ENCODE measurements around the gene ZNF490. TPM values are rescaled to one million over a fixed set of nuclear protein-coding genes. Genes with fewer than 3 reads are reported as not detected.

Gene ZNF490
- total and polyA plus RNA-seq, 2 donors (not counting 1 experiment from before 2014, with no cell fraction given): 5.7 to 21.2 TPM

GRCh38 chr19:12551060-12551832 lies 59.4 kb downstream of the ZNF490 start, which contains the start of gene ZNF564:
Gene ZNF564, minus strand, starts transcription at chr19:12551482. Its CDS starts 150 bp downstream, at chr19:12551332.
- Histone ChIP-seq H3K27ac (ENCODE audit: low read length in 2 of 2) (peak within 1 kb of the TSS; percentile 70 to 87), H3K4me3 (ENCODE audit: control extremely low read depth in 1 of 5, extremely low read depth in 1 of 5, insufficient read depth in 1 of 5, low read depth in 2 of 5, low read length in 4 of 5) (peak within 1 kb of the TSS; percentile 81 to 95 (median 86)), H3K9ac (ENCODE audit: low read length) (peak within 1 kb of the TSS; percentile 83), H3K79me2 (ENCODE audit: control insufficient read depth, insufficient read depth, low read length) (peaks cover 58% of the 10 kb centered on the region), H4K20me1 (ENCODE audit: control insufficient read depth, insufficient read depth, low read length, poor library complexity, severe bottlenecking) (peaks cover 11% of the 10 kb centered on the region), H3K9me3 (ENCODE audit: control extremely low read depth in 1 of 3, control insufficient read depth in 2 of 3, insufficient read depth in 1 of 3, low read length in 2 of 3) (no peaks in the 10 kb centered on the region), H3K27me3 (replicated peaks in 1 of 4; ENCODE audit: control extremely low read depth in 1 of 4, control insufficient read depth in 3 of 4, insufficient read depth in 4 of 4, low read length in 3 of 4) (no peaks in the 10 kb centered on the region), H3K4me2 (replicated peaks; ENCODE audit: low read depth, low read length, poor library complexity, severe bottlenecking) (peak within 1 kb of the TSS; percentile 86), H3K36me3 (replicated peaks in 1 of 2; ENCODE audit: control extremely low read depth in 1 of 2, control insufficient read depth in 1 of 2, extremely low read depth in 1 of 2, insufficient read depth in 2 of 2, low read length in 1 of 2) (peaks cover 2 to 6% of the 10 kb centered on the region in 2 experiments), H2AFZ (ENCODE audit: insufficient read depth, low read depth, low read length, poor library complexity, severe bottlenecking) (peak within 1 kb of the TSS; percentile 85), H3K4me1 (ENCODE audit: control insufficient read depth in 2 of 2, insufficient read depth in 2 of 2, low read length in 2 of 2) (peaks cover 20 to 29% of the 10 kb centered on the region in 2 donors)
- intact Hi-C loops (cut with micrococcal nuclease): loop anchor here (1.0 to 5.0 kb wide), 10 partner anchors 23 to 589 kb away; partner anchors contain the start of genes GET3, ZNF136, ZNF44 and ZNF490
- WGBS (ENCODE audit: insufficient coverage): 0% methylated on average over 45 of the region's 49 CpGs
- Mint-ChIP-seq H3K4me1 (peaks cover 45% of the 10 kb centered on the region), H3K9me3 (ENCODE audit: insufficient read depth) (no peaks in the 10 kb centered on the region), H3K27me3 (no peaks in the 10 kb centered on the region), H3K27ac (peak within 1 kb of the TSS; percentile 94), H3K4me3 (peak within 1 kb of the TSS; percentile 100)
- DNase-seq (peak; percentile 96), ATAC-seq (ENCODE audit: low read depth) (peak; percentile 98)
- ChIA-PET CTCF (interaction anchor here (0.7 to 1.3 kb wide), 5 partner anchors 10 to 257 kb away, joined by 3 to 5 read pairs (median 3); partner anchors contain the start of gene ZNF44), POLR2A (interaction anchor here (0.6 to 1.7 kb wide), 4 partner anchors 51 to 121 kb away, joined by 3 to 7 read pairs (median 5); no protein-coding TSS in a partner anchor)
- no peak for TF ChIP-seq EZH2 (IDR thresholded peaks at IDR 0.05; ENCODE audit: borderline replicate concordance, insufficient read depth, low read depth, low read length, poor library complexity, severe bottlenecking)
- TF ChIP-seq, protein P1, sequence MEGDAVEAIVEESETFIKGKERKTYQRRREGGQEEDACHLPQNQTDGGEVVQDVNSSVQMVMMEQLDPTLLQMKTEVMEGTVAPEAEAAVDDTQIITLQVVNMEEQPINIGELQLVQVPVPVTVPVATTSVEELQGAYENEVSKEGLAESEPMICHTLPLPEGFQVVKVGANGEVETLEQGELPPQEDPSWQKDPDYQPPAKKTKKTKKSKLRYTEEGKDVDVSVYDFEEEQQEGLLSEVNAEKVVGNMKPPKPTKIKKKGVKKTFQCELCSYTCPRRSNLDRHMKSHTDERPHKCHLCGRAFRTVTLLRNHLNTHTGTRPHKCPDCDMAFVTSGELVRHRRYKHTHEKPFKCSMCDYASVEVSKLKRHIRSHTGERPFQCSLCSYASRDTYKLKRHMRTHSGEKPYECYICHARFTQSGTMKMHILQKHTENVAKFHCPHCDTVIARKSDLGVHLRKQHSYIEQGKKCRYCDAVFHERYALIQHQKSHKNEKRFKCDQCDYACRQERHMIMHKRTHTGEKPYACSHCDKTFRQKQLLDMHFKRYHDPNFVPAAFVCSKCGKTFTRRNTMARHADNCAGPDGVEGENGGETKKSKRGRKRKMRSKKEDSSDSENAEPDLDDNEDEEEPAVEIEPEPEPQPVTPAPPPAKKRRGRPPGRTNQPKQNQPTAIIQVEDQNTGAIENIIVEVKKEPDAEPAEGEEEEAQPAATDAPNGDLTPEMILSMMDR (IDR thresholded peaks at IDR 0.05): no peak

DNA sequence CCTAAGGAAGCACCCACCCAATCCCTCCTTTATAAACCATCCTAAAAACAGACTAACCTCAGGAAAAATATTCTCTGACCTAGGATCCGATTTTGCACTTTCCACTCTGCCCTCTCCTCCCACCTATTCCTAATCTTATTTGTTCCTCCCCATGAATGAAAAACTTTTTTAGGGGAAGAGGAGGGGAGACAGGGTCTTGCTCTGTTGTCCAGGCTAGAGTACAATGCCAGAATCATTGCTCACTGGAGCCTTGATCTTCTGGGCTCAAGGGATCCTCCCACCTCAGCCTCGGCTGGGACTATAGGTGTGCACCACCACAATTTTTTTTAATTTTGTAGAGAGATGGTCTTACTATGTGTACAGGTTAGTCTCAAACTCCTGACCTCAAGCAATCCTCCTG lies 63.7 kb downstream of the ZNF490 start:
- Histone ChIP-seq H2AFZ (ENCODE audit: insufficient read depth, low read depth, low read length, poor library complexity, severe bottlenecking) (no peak overlapping the region), H3K27me3 (replicated peaks in 1 of 4; ENCODE audit: control extremely low read depth in 1 of 4, control insufficient read depth in 3 of 4, insufficient read depth in 4 of 4, low read length in 3 of 4) (no peaks in the 10 kb centered on the region), H3K4me2 (replicated peaks; ENCODE audit: low read depth, low read length, poor library complexity, severe bottlenecking) (no peak overlapping the region), H3K4me1 (ENCODE audit: control insufficient read depth in 2 of 2, insufficient read depth in 2 of 2, low read length in 2 of 2) (peaks cover 13 to 23% of the 10 kb centered on the region in 2 donors), H3K79me2 (ENCODE audit: control insufficient read depth, insufficient read depth, low read length) (peaks cover 96% of the 10 kb centered on the region), H3K9me3 (ENCODE audit: control extremely low read depth in 1 of 3, control insufficient read depth in 2 of 3, insufficient read depth in 1 of 3, low read length in 2 of 3) (peaks cover 2 to 4% (median 3%) of the 10 kb centered on the region in 3 donors), H3K27ac (ENCODE audit: low read length in 2 of 2) (peak overlapping the region in 1 of 2 donors; percentile 46), H3K4me3 (ENCODE audit: control extremely low read depth in 1 of 5, extremely low read depth in 1 of 5, insufficient read depth in 1 of 5, low read depth in 2 of 5, low read length in 4 of 5) (no peak overlapping the region), H3K36me3 (replicated peaks in 1 of 2; ENCODE audit: control extremely low read depth in 1 of 2, control insufficient read depth in 1 of 2, extremely low read depth in 1 of 2, insufficient read depth in 2 of 2, low read length in 1 of 2) (peaks cover 10 to 19% of the 10 kb centered on the region in 2 experiments), H4K20me1 (ENCODE audit: control insufficient read depth, insufficient read depth, low read length, poor library complexity, severe bottlenecking) (peaks cover 42% of the 10 kb centered on the region), H3K9ac (ENCODE audit: low read length) (no peak overlapping the region)
- no peak for ATAC-seq (ENCODE audit: low read depth)
- Mint-ChIP-seq H3K27ac (peak overlapping the region; percentile 21), H3K4me3 (no peak overlapping the region), H3K9me3 (ENCODE audit: insufficient read depth) (peaks cover 6% of the 10 kb centered on the region), H3K4me1 (peaks cover 57% of the 10 kb centered on the region), H3K27me3 (no peaks in the 10 kb centered on the region)
- no peak for DNase-seq
- POLR2A ChIA-PET: no interaction called here
- no CpG with 5 or more reads among the region's 2 CpGs for WGBS (ENCODE audit: insufficient coverage)
- CTCF ChIA-PET: no interaction called here
- TF ChIP-seq, protein P1 (IDR thresholded peaks at IDR 0.05): no peak
- TF ChIP-seq EZH2 (IDR thresholded peaks at IDR 0.05; ENCODE audit: borderline replicate concordance, insufficient read depth, low read depth, low read length, poor library complexity, severe bottlenecking): no peak
- intact Hi-C loops (cut with micrococcal nuclease): no loop called here

All from B cell (primary cell).